CD4-positive, CD25-positive, alpha-beta regulatory T cell (primary cell): ENCODE data around the gene BCAR3. TPM values are rescaled to one million over a fixed set of nuclear protein-coding genes. Genes with fewer than 3 reads are reported as not detected.

Experiments
- ATAC-seq, 2 donors: fragments of 150-1000 bp; cut with Tn5 transposase; one replicate each; pipeline ENCODE4 v1.10.0; 2021; ENCODE audit warnings: low read depth in 2 of 2, moderate number of reproducible peaks in 2 of 2, moderate library complexity in 1 of 2
- DNase-seq, 3 donors: peaks; one replicate each; pipeline versions ENCODE4 v3.0.0 to v3.0.0-alpha.2; 2012 to 2022; ENCODE audit warnings: mixed read lengths in 1 of 3
- H3K27ac ChIP-seq: one replicate; pipeline ENCODE4 v1.7.0; 2013; ENCODE audit warnings: mild to moderate bottlenecking, low read length; ENCODE audit not compliant: insufficient read depth, poor library complexity, severe bottlenecking
- H3K27me3 ChIP-seq: one replicate; pipeline ENCODE4 v1.7.0; 2013; ENCODE audit warnings: low read length; ENCODE audit not compliant: control insufficient read depth, insufficient read depth
- H3K36me3 ChIP-seq: one replicate; pipeline ENCODE4 v1.7.0; 2013; ENCODE audit warnings: mild to moderate bottlenecking, low read length, moderate library complexity; ENCODE audit not compliant: control insufficient read depth, insufficient read depth
- H3K4me1 ChIP-seq: 2 replicates; pipeline ENCODE4 v1.7.0; 2013; ENCODE audit warnings: mild to moderate bottlenecking, low read length; ENCODE audit not compliant: insufficient read depth, control insufficient read depth, poor library complexity, severe bottlenecking
- H3K4me3 ChIP-seq: one replicate; pipeline ENCODE4 v1.7.0; 2013; ENCODE audit warnings: low read depth, mild to moderate bottlenecking, low read length, moderate library complexity
- H3K9me3 ChIP-seq, 2 experiments: 1 replicate in 1 of 2; 2 replicates in 1 of 2; pipeline ENCODE4 v1.7.0; 2013; ENCODE audit warnings: low read length in 2 of 2, mild to moderate bottlenecking in 1 of 2, moderate library complexity in 1 of 2; ENCODE audit not compliant: control insufficient read depth in 2 of 2
- H3K27ac Mint-ChIP-seq, 3 donors: one replicate each; pipeline ENCODE4 v1.8.0; 2020 to 2022; ENCODE audit warnings: mild to moderate bottlenecking in 3 of 3, mixed read lengths in 3 of 3, moderate library complexity in 2 of 3
- H3K27me3 Mint-ChIP-seq: one replicate; pipeline ENCODE4 v1.8.0; 2022; ENCODE audit warnings: mild to moderate bottlenecking, mixed read lengths
- H3K36me3 Mint-ChIP-seq: one replicate; pipeline ENCODE4 v1.8.0; 2020; ENCODE audit warnings: mixed read lengths
- H3K4me1 Mint-ChIP-seq, 4 donors: one replicate each; pipeline ENCODE4 v1.8.0; 2020 to 2022; ENCODE audit warnings: mixed read lengths in 4 of 4, mild to moderate bottlenecking in 1 of 4
- H3K4me3 Mint-ChIP-seq, 4 donors: one replicate each; pipeline ENCODE4 v1.8.0; 2020 to 2022; ENCODE audit warnings: mild to moderate bottlenecking in 4 of 4, mixed read lengths in 4 of 4, moderate library complexity in 3 of 4
- H3K9me3 Mint-ChIP-seq, 7 donors: one replicate each; pipeline ENCODE4 v1.8.0; 2020 to 2022; ENCODE audit warnings: mixed read lengths in 7 of 7, mild to moderate bottlenecking in 3 of 7, moderate library complexity in 2 of 7
- polyA plus RNA-seq, 4 donors: library from polyadenylated mRNA; unstranded; fragments of 300-500 nt; fragmentation: Illumina TruSeq; gene quantifications; one replicate each; pipeline ENCODE4 v1.2.3, GENCODE V29; 2021
- total RNA-seq: library from RNA; stranded (reverse); gene quantifications from one replicate; pipeline ENCODE4 v1.2.3, GENCODE V29; 2022

The BCAR3 gene
- total and polyA plus RNA-seq, 5 donors from 2014 or later, result 0.44 to 0.62 (median 0.49) TPM; not detected in 2

DNA sequence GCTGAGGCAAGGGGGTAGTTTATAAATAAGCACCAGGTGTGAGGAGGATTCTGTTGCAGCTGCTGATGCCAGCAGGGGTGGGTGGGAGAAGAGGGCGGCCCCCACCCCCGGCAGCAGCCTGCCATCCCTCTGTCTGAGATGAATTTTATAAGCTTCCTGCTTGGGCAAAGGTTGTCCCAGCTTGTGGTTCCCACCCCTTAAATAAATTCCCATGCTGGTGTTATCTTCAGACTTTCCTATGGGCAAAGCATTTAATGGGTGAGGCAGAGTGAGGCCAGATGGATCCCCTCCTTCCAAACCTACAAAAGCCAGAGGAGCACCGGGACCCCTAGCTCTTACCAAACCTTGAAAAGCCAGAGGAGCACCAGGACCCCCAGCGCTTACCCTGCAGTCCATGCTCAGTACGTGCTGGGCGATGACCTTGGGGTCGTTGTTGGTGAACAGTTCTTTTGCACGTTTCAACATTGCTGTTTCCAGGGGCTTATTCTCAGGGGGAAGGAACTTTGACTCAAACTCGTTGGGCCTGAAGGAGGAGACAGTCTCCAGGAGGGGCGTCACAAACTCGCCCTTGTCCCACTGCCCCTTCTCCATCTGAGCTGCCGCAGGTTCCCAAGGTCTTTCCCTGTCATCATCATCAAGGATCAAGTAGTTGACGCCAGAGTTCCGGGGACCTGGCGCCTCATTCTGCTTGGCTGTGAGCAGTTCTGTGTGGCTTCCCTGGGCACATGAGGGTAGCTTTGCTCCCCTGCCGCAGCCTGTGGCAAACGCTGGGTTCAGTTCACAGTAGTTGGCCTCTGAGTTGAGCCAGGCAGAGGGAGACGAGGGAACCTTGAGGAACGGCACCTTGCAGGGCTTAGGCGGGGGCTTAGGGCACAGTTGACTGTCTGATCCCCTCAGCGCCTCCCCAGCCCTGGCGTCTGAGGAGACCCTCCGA, 99.5 kb downstream of the BCAR3 start:
- Mint-ChIP-seq H3K9me3 (peaks cover 0 to 1% (median 0%) of the 10 kb centered on the region in 7 donors), H3K4me3 (no peak overlapping the region), H3K4me1 (no peaks in the 10 kb centered on the region), H3K27me3 (no peaks in the 10 kb centered on the region), H3K27ac (no peak overlapping the region), H3K36me3 (no peaks in the 10 kb centered on the region)
- DNase-seq (no peak), ATAC-seq (no peak)
- H3K4me3 ChIP-seq, result no peak overlapping the region
- H3K27ac ChIP-seq, result no peak overlapping the region
- no peaks in the 10 kb centered on the region for H3K9me3 ChIP-seq
- no peaks in the 10 kb centered on the region for H3K4me1 ChIP-seq
- no peaks in the 10 kb centered on the region for H3K27me3 ChIP-seq
- no peaks in the 10 kb centered on the region for H3K36me3 ChIP-seq

DNA sequence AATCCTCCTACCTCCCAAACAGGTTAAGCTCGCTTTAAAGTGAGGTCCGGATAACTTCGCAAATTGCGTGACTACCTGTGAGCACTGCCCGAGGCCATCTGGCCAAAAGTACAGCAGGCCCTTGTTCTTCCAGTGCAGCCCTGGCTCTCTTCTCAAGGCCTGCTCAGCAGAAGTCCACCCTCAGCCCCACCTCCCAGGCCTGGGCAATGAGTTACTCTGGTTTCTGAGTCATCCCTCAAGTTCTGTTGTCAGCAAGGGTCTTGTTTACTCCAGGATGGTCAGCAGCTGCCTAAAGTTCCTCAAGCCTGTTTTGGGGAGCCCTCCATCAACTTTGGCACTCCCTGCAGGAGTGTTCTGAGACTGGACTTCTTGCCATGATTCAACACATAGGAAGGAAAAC, 101.7 kb downstream of the BCAR3 start:
- no peak overlapping the region for H3K4me3 Mint-ChIP-seq
- H3K9me3 Mint-ChIP-seq, result peaks cover 0 to 1% (median 0%) of the 10 kb centered on the region in 7 donors

DNA sequence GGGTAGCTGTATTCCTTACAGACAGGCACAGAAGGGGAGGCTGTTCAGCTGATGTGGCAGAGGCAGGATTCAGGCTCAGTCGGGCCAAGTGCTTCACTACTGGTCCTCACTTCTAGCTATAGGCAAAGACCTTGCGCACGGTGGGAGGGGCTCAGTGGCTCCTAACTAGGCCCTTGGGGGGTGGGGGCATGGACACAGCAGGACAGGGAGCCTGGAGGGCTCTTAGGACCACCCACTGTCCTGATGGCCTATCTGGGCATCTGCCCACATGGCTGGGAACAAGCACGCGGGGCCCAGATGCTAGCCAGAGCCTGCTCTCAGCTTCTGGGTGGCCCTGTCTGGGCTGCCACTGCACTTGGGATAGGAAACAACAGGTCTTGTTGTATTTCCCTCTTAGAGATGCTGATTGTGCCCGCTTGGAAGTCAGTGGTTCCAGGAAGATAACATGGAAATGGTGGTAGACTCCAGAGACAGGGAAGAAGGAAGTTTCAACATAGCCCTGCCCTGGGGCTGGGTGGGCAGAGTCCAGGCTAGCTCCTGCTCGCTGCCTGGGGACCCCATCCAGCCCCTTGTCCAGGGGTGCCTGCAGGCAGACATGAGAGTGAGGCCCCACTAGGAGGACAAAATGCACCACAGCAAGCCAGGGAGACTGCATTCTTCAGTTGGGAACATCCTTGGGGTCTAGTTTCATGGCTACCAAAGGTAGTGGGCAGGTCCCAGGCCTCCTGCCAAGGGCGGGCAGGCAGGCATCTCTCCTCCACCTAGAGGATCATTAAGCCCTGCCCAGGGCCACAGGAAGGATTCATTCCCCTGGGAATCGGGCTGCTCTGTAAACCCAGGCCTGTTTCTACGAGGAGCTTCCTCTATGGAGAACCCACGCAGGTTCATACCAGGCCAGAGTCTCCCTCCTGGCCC, 102.5 kb downstream of the BCAR3 start:
- ATAC-seq (no peak), DNase-seq (no peak)
- no peaks in the 10 kb centered on the region for H3K4me1 Mint-ChIP-seq
- H3K4me1 ChIP-seq, result no peaks in the 10 kb centered on the region
- no peaks in the 10 kb centered on the region for H3K9me3 ChIP-seq
- H3K4me3 ChIP-seq, result no peak overlapping the region
- H3K36me3 Mint-ChIP-seq, result no peaks in the 10 kb centered on the region
- H3K9me3 Mint-ChIP-seq, result no peaks in the 10 kb centered on the region
- H3K27ac ChIP-seq, result no peak overlapping the region
- H3K27me3 ChIP-seq, result no peaks in the 10 kb centered on the region
- H3K4me3 Mint-ChIP-seq, result no peak overlapping the region
- no peaks in the 10 kb centered on the region for H3K36me3 ChIP-seq
- H3K27ac Mint-ChIP-seq, result peak overlapping the region in 1 of 3 donors; percentile 43
- H3K27me3 Mint-ChIP-seq, result no peaks in the 10 kb centered on the region

More for the DNA sequence above, 101.7 kb downstream of the BCAR3 start:
- H3K4me1 Mint-ChIP-seq, result no peaks in the 10 kb centered on the region
- DNase-seq (no peak), ATAC-seq (no peak)
- no peaks in the 10 kb centered on the region for H3K27me3 Mint-ChIP-seq
- no peaks in the 10 kb centered on the region for H3K36me3 Mint-ChIP-seq
- Histone ChIP-seq H3K9me3 (no peaks in the 10 kb centered on the region), H3K4me1 (no peaks in the 10 kb centered on the region), H3K4me3 (no peak overlapping the region), H3K27ac (no peak overlapping the region), H3K36me3 (no peaks in the 10 kb centered on the region), H3K27me3 (no peaks in the 10 kb centered on the region)
- peak overlapping the region in 1 of 3 donors; percentile 36 for H3K27ac Mint-ChIP-seq

DNA sequence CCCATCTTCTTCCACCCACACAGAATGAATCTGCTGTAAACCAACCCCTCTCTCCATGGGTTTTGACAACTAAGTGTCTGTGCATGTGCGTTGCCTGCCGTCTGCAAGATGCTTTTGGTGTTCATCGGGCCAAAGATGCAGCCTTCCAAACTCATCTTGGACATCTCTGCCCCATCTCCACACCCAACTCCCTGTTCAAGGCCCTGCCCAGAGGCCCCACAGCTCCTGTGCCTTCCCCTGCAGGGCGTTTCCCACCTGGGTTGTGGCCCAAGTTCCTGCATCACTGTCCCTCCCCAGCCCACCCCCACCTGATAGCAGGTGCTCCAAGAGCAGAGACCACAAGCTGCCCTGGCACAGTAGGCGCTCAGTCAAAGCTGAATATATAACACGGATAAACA, 103.2 kb downstream of the BCAR3 start:
- Histone ChIP-seq H3K9me3 (no peaks in the 10 kb centered on the region), H3K4me1 (no peaks in the 10 kb centered on the region), H3K27ac (no peak overlapping the region), H3K4me3 (no peak overlapping the region), H3K36me3 (no peaks in the 10 kb centered on the region), H3K27me3 (no peaks in the 10 kb centered on the region)
- Mint-ChIP-seq H3K4me3 (no peak overlapping the region), H3K27me3 (no peaks in the 10 kb centered on the region), H3K27ac (peak overlapping the region in 1 of 3 donors; percentile 43), H3K4me1 (no peaks in the 10 kb centered on the region), H3K36me3 (no peaks in the 10 kb centered on the region), H3K9me3 (no peaks in the 10 kb centered on the region)
- ATAC-seq (no peak), DNase-seq (no peak)

DNA sequence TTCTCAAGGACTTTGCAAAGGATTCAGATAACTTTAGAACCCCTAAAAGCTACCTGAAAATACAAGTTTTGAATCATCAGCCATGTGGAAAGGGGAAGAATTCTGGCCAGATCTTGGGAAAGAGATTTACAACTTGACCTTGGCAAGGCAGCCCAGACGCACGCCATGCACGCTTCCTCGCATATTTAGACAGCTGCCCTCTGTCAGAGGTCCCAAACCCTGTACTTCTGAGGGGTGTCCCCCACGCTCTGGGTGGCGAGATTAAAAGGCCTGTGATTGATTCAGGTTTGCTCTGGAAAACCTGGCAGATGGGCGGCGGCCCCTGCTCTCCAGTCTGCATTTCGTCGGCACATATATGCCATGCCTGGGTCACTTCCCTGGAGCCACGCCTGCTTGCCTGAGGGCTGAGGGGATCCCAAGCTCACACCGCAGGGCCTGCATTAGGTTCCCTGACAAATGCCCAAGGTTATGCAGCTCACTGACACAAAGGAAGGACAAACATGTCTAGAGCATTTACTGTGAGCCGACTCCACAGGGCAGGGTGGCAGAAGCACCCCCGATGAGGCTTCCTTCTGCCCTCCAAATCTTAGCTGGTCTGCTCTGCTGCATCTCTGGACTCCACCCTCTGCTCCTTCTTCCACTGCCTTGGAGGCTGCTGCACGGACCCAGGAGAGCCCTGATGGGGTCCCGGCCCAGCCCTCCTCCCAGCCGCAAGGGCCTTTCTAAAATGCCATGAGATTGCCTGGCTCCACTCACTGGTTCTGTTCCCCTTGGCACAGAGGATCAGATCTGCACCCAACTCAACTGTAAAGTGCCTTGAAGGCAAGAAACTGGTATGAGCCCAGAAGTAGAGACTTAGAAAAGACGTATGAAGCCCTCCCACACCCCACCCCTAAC, 103.9 kb downstream of the BCAR3 start:
- no peaks in the 10 kb centered on the region for H3K36me3 Mint-ChIP-seq
- no peak overlapping the region for H3K4me3 ChIP-seq
- H3K4me1 ChIP-seq, result no peaks in the 10 kb centered on the region
- no peaks in the 10 kb centered on the region for H3K36me3 ChIP-seq
- no peak overlapping the region for H3K4me3 Mint-ChIP-seq
- no peak overlapping the region for H3K27ac Mint-ChIP-seq
- no peaks in the 10 kb centered on the region for H3K9me3 Mint-ChIP-seq
- ATAC-seq (no peak), DNase-seq (no peak)
- H3K27me3 ChIP-seq, result no peaks in the 10 kb centered on the region
- no peaks in the 10 kb centered on the region for H3K27me3 Mint-ChIP-seq
- H3K9me3 ChIP-seq, result no peaks in the 10 kb centered on the region
- H3K27ac ChIP-seq, result no peak overlapping the region
- H3K4me1 Mint-ChIP-seq, result no peaks in the 10 kb centered on the region

DNA sequence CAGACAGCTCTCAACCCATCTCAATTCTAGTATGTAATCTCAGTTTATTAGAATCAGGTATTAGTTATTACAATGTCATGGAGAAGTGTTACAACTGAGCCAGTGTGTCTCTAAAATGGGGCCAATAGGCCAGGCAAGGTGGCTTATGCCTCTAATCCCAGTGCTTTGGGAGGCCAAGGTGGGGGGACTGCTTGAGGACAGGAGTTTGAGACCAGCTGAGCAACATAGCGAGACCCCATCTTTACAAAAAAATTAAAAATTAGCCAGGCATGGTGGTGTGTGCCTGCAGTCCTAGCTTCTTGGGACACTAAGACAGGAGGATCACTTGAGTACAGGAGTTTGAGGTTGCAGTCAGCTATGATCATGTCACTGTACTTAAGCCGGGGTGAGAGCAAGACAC, 104.9 kb downstream of the BCAR3 start:
- Mint-ChIP-seq H3K36me3 (no peaks in the 10 kb centered on the region), H3K27ac (no peak overlapping the region), H3K4me1 (no peaks in the 10 kb centered on the region), H3K4me3 (no peak overlapping the region), H3K9me3 (no peaks in the 10 kb centered on the region), H3K27me3 (no peaks in the 10 kb centered on the region)
- H3K27me3 ChIP-seq, result no peaks in the 10 kb centered on the region
- no peak overlapping the region for H3K27ac ChIP-seq
- no peaks in the 10 kb centered on the region for H3K36me3 ChIP-seq
- no peaks in the 10 kb centered on the region for H3K4me1 ChIP-seq
- no peak for ATAC-seq
- no peak overlapping the region for H3K4me3 ChIP-seq
- DNase-seq, result no peak
- no peaks in the 10 kb centered on the region for H3K9me3 ChIP-seq

DNA sequence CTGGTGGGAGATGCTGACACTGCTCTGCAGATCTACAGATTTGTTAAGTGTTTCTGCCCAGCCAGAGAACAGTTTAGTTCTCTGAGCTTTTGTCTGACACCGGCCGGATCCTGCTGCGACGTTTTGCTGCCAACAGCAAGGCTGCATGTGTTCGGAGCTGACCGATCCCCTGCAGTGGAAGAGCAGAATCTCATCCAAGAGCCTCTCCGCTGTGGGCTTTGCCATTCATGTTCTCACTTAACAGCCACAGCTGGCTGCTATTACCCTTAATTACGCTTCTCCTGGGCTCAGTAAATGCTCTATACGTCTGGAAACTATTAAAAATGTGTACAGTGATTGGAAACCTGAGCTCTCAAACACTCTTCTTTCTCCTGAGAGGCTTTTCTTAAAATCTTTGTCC, 105.3 kb downstream of the BCAR3 start:
- Mint-ChIP-seq H3K36me3 (no peaks in the 10 kb centered on the region), H3K27me3 (no peaks in the 10 kb centered on the region), H3K9me3 (no peaks in the 10 kb centered on the region), H3K4me3 (no peak overlapping the region), H3K4me1 (no peaks in the 10 kb centered on the region), H3K27ac (no peak overlapping the region)
- DNase-seq (no peak), ATAC-seq (no peak)
- H3K9me3 ChIP-seq, result no peaks in the 10 kb centered on the region
- H3K4me1 ChIP-seq, result no peaks in the 10 kb centered on the region
- H3K36me3 ChIP-seq, result no peaks in the 10 kb centered on the region
- H3K27ac ChIP-seq, result no peak overlapping the region
- H3K27me3 ChIP-seq, result no peaks in the 10 kb centered on the region
- no peak overlapping the region for H3K4me3 ChIP-seq
